WTC11 (cell line): ENCODE results near the gene CACNA1E.

ENCODE experiments used
- ESRRA ChIP-seq: sonication (generic); formaldehyde crosslinking; IDR thresholded peaks from 2 replicates; pipeline ENCODE4 v1.8.1; 2022; ENCODE audit warnings: mild to moderate bottlenecking, missing genetic modification reagents, borderline replicate concordance
- FOXK1 ChIP-seq: sonication (generic); formaldehyde crosslinking; IDR thresholded peaks from 2 replicates; pipeline ENCODE4 v1.8.0; 2022; ENCODE audit warnings: mild to moderate bottlenecking, moderate library complexity, missing genetic modification reagents
- NR1H2 ChIP-seq: sonication (generic); formaldehyde crosslinking; IDR thresholded peaks from 2 replicates; pipeline ENCODE4 v1.9.0; 2021; ENCODE audit warnings: mild to moderate bottlenecking, moderate library complexity, missing genetic modification reagents
- SMAD3 ChIP-seq: sonication (generic); formaldehyde crosslinking; IDR thresholded peaks from 2 replicates; pipeline ENCODE4 v1.8.0; 2022; ENCODE audit warnings: missing genetic modification reagents, mild to moderate bottlenecking, borderline replicate concordance
- ZNF121 ChIP-seq: sonication (generic); formaldehyde crosslinking; IDR thresholded peaks from 2 replicates; pipeline ENCODE4 v1.8.0; 2023; ENCODE audit warnings: missing genetic modification reagents
- ZNF263 ChIP-seq: sonication (generic); formaldehyde crosslinking; IDR thresholded peaks from 2 replicates; pipeline ENCODE4 v1.8.1; 2022; ENCODE audit warnings: low read depth, mild to moderate bottlenecking, moderate library complexity, missing genetic modification reagents
- ZNF671 ChIP-seq: fragments of 250-450 bp; sonication (Bioruptor Pico); IDR thresholded peaks from 2 replicates; pipeline ENCODE4 v1.8.0; 2021; ENCODE audit warnings: mild to moderate bottlenecking
- TF ChIP-seq, protein P1 (sequence below): fragments of 200-600 bp; IDR thresholded peaks from 2 replicates; pipeline ENCODE4 v1.8.0; 2022; ENCODE audit warnings: antibody characterized with exemption
- TF ChIP-seq, protein P2 (sequence below): sonication (generic); formaldehyde crosslinking; IDR thresholded peaks from 2 replicates; pipeline ENCODE4 v1.8.0; 2022; ENCODE audit warnings: mild to moderate bottlenecking, missing genetic modification reagents
- TF ChIP-seq, protein P3 (sequence below): sonication (generic); formaldehyde crosslinking; IDR thresholded peaks from 2 replicates; pipeline ENCODE4 v1.8.1; 2023; ENCODE audit warnings: mild to moderate bottlenecking, missing genetic modification reagents, moderate library complexity
- TF ChIP-seq, protein P4 (sequence below): sonication (generic); formaldehyde crosslinking; IDR thresholded peaks from 2 replicates; pipeline ENCODE4 v1.8.1; 2023; ENCODE audit warnings: mild to moderate bottlenecking, missing genetic modification reagents, moderate library complexity
- TF ChIP-seq, protein P5 (sequence below): sonication (generic); formaldehyde crosslinking; IDR thresholded peaks from 2 replicates; pipeline ENCODE4 v1.8.1; 2022; ENCODE audit warnings: mild to moderate bottlenecking, moderate library complexity, missing genetic modification reagents

DNA sequence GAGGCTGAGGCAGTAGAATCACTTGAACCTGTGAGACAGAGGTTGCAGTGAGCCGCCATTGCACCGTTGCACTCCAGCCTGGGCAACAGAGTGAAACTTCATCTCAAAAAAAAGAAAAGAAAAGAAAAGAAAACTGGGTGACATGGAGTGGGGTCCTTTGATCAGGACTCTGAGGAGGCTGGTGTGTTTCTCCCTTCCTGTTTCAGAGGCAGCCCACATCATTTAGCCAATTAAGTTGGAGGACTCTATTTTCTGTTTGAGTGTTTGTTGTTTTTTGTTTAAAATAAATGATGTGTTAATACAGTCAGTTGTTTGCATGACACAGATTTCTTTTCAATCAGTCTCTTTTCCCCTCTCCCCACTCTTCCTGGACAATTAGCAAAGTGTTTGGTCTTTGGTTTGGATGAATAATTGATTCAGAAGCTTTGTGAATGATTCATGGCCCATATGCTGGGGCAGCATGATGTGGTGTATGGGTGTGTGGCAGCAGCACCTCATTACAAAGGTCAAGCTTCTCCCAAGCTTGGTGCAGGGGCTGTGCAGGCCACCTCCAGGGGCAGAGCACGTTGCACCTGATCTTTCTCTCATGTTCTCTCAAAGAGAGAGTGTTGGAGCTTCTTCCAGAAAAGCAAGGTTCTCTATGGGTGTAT, 48.8 kb downstream of the CACNA1E start:
- TF ChIP-seq, protein P1, sequence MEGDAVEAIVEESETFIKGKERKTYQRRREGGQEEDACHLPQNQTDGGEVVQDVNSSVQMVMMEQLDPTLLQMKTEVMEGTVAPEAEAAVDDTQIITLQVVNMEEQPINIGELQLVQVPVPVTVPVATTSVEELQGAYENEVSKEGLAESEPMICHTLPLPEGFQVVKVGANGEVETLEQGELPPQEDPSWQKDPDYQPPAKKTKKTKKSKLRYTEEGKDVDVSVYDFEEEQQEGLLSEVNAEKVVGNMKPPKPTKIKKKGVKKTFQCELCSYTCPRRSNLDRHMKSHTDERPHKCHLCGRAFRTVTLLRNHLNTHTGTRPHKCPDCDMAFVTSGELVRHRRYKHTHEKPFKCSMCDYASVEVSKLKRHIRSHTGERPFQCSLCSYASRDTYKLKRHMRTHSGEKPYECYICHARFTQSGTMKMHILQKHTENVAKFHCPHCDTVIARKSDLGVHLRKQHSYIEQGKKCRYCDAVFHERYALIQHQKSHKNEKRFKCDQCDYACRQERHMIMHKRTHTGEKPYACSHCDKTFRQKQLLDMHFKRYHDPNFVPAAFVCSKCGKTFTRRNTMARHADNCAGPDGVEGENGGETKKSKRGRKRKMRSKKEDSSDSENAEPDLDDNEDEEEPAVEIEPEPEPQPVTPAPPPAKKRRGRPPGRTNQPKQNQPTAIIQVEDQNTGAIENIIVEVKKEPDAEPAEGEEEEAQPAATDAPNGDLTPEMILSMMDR, result no peak
- no peak for TF ChIP-seq FOXK1 (CRISPR knock-in tag)
- TF ChIP-seq, protein P2, sequence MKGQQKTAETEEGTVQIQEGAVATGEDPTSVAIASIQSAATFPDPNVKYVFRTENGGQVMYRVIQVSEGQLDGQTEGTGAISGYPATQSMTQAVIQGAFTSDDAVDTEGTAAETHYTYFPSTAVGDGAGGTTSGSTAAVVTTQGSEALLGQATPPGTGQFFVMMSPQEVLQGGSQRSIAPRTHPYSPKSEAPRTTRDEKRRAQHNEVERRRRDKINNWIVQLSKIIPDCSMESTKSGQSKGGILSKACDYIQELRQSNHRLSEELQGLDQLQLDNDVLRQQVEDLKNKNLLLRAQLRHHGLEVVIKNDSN (CRISPR knock-in tag), result no peak
- TF ChIP-seq, protein P3, sequence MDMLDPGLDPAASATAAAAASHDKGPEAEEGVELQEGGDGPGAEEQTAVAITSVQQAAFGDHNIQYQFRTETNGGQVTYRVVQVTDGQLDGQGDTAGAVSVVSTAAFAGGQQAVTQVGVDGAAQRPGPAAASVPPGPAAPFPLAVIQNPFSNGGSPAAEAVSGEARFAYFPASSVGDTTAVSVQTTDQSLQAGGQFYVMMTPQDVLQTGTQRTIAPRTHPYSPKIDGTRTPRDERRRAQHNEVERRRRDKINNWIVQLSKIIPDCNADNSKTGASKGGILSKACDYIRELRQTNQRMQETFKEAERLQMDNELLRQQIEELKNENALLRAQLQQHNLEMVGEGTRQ (CRISPR knock-in tag), result no peak
- TF ChIP-seq, protein P4, sequence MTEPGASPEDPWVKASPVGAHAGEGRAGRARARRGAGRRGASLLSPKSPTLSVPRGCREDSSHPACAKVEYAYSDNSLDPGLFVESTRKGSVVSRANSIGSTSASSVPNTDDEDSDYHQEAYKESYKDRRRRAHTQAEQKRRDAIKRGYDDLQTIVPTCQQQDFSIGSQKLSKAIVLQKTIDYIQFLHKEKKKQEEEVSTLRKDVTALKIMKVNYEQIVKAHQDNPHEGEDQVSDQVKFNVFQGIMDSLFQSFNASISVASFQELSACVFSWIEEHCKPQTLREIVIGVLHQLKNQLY (CRISPR knock-in tag), result no peak
- TF ChIP-seq ESRRA, result no peak
- TF ChIP-seq NR1H2 (CRISPR knock-in tag), result no peak
- TF ChIP-seq, protein P5, sequence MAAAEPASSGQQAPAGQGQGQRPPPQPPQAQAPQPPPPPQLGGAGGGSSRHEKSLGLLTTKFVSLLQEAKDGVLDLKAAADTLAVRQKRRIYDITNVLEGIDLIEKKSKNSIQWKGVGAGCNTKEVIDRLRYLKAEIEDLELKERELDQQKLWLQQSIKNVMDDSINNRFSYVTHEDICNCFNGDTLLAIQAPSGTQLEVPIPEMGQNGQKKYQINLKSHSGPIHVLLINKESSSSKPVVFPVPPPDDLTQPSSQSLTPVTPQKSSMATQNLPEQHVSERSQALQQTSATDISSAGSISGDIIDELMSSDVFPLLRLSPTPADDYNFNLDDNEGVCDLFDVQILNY (CRISPR knock-in tag), result no peak
- TF ChIP-seq ZNF121 (CRISPR knock-in tag), result no peak
- no peak for TF ChIP-seq ZNF263 (CRISPR knock-in tag)
- no peak for TF ChIP-seq SMAD3
- no peak for TF ChIP-seq ZNF671
